ENCODE results near the gene RAD51. TPM values are rescaled to one million over a fixed set of nuclear protein-coding genes. Genes with fewer than 3 reads are reported as not detected.

RAD51 gene
- total RNA-seq, 6 experiments from 2014 or later, result 0.66 to 1.7 (median 1.1) TPM; not detected in 2

DNA sequence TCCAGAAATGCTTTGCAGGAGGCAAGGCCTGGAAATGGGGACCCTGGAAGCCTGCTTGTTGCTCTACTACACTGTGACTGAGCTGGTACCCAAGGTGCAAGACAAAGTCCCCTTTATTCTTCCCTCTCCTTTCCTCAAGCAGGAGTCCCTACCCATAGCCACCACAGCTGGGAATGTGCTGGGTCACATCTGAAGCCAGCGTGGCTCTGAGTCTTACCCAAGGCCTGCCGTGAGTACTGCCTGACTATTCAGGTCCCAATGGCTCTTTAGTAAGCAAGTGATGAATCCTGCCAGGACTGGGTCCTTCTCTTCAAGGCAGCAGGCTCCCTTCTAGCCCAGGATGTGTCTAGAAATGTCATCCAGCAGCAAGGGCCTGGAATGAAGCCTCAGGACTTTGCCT is 9.6 kb upstream of the RAD51 start:
- peak in 1 of 4 donors; percentile 13 for ATAC-seq
- no peak for TF ChIP-seq POLR2A (IDR thresholded peaks at IDR 0.05)
- TF ChIP-seq, protein P1, sequence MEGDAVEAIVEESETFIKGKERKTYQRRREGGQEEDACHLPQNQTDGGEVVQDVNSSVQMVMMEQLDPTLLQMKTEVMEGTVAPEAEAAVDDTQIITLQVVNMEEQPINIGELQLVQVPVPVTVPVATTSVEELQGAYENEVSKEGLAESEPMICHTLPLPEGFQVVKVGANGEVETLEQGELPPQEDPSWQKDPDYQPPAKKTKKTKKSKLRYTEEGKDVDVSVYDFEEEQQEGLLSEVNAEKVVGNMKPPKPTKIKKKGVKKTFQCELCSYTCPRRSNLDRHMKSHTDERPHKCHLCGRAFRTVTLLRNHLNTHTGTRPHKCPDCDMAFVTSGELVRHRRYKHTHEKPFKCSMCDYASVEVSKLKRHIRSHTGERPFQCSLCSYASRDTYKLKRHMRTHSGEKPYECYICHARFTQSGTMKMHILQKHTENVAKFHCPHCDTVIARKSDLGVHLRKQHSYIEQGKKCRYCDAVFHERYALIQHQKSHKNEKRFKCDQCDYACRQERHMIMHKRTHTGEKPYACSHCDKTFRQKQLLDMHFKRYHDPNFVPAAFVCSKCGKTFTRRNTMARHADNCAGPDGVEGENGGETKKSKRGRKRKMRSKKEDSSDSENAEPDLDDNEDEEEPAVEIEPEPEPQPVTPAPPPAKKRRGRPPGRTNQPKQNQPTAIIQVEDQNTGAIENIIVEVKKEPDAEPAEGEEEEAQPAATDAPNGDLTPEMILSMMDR (IDR thresholded peaks at IDR 0.05), result no peak

DNA sequence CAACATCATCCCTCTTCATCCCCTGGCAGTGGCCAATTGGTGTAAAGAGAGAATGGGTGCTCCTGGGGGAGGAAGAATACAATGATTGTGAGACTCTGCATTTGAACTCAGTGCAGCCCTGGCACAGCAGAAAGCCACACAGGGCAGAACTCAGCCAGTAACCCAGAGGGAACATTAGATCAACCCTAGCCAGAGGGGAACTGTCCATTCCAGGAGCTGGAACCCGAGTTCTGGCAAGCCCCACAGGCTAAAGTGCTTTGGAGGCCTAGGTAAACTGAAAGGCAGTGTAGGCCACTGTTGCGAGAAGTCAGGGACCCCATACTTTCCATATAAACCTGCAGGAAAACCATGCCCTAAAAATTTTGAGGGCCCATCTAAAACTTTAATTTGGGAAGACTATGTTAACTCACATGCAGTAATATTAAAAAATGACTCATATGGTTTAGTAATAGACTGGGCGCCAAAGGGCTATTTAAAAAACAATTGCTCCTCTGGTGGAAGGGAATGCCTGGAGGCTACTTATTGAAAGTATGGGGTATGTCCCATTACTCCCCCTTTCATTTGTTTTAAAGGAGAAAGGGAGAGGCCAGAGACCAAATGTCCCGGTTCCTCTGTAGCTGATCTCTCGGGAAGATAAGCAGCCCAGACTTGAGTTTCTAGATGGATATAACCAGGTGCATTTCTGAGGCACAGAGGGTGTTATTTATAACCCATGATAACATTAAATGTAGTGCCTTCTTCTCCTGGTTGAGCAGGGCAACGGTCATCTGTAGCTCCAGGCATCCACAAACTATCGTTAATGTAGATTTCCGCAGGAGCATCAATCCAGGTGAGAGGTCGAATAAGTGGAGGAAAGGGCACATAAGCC is 5.8 kb upstream of the RAD51 start:
- intact Hi-C loops (cut with DNase I), result no loop called here
- WGBS (ENCODE audit: insufficient coverage, low coverage, low lambda C conversion rate, missing lambda C conversion rate), result 91% methylated on average over 8 of the region's 9 CpGs
- no peaks in the 10 kb centered on the region for H3K9me3 ChIP-seq
- no peaks in the 10 kb centered on the region for H3K27me3 ChIP-seq
- no peak for TF ChIP-seq POLR2A (IDR thresholded peaks at IDR 0.05)
- TF ChIP-seq, protein P1 (IDR thresholded peaks at IDR 0.05), result no peak
- H3K4me1 ChIP-seq, result peaks cover 0 to 5% (median 3%) of the 10 kb centered on the region in 4 donors
- ATAC-seq (no peak), DNase-seq (no peak)
- H3K27ac ChIP-seq, result no peak overlapping the region
- no peaks in the 10 kb centered on the region for H3K36me3 ChIP-seq
- H3K4me3 ChIP-seq, result no peak overlapping the region

More for the DNA sequence above, 9.6 kb upstream of the RAD51 start:
- Histone ChIP-seq H3K4me1 (no peaks in the 10 kb centered on the region), H3K36me3 (no peaks in the 10 kb centered on the region), H3K9me3 (no peaks in the 10 kb centered on the region), H3K27ac (no peak overlapping the region), H3K27me3 (no peaks in the 10 kb centered on the region), H3K4me3 (no peak overlapping the region)
- DNase-seq, result no peak
- WGBS (ENCODE audit: insufficient coverage, low coverage, low lambda C conversion rate, missing lambda C conversion rate), result no CpG with 5 or more reads among the region's 2 CpGs
- intact Hi-C loops (cut with DNase I), result no loop called here

DNA sequence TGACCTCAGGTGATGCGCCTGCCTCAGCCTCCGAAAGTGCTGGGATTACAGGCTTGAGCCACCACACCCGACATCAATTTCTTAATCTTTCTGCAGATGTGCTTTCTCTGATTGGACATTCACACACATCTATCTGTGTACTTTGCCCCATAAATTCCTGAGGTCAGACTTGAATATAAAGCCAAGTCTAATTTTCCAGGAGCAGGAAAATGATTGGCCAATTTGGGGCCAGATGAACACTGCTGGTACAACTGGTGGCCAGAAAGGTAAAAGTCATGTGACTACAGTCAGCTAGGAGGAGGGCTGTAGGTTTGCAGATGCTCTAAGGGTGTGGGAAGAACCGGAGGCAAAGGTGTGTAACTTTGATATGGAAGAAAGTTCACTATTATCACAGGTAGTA is 3.2 kb upstream of the RAD51 start:
- no peaks in the 10 kb centered on the region for H3K36me3 ChIP-seq
- no peaks in the 10 kb centered on the region for H3K9me3 ChIP-seq
- DNase-seq, result no peak
- peaks cover 0 to 11% (median 3%) of the 10 kb centered on the region in 4 donors for H3K4me1 ChIP-seq
- H3K4me3 ChIP-seq, result no peak overlapping the region
- H3K27me3 ChIP-seq, result no peaks in the 10 kb centered on the region
- ATAC-seq, result no peak
- 81% methylated on average over 4 of the region's 4 CpGs for WGBS (ENCODE audit: insufficient coverage, low coverage, low lambda C conversion rate, missing lambda C conversion rate)
- TF ChIP-seq POLR2A (IDR thresholded peaks at IDR 0.05), result no peak
- TF ChIP-seq, protein P1 (IDR thresholded peaks at IDR 0.05), result no peak
- no peak overlapping the region for H3K27ac ChIP-seq
- intact Hi-C loops (cut with DNase I), result no loop called here

DNA sequence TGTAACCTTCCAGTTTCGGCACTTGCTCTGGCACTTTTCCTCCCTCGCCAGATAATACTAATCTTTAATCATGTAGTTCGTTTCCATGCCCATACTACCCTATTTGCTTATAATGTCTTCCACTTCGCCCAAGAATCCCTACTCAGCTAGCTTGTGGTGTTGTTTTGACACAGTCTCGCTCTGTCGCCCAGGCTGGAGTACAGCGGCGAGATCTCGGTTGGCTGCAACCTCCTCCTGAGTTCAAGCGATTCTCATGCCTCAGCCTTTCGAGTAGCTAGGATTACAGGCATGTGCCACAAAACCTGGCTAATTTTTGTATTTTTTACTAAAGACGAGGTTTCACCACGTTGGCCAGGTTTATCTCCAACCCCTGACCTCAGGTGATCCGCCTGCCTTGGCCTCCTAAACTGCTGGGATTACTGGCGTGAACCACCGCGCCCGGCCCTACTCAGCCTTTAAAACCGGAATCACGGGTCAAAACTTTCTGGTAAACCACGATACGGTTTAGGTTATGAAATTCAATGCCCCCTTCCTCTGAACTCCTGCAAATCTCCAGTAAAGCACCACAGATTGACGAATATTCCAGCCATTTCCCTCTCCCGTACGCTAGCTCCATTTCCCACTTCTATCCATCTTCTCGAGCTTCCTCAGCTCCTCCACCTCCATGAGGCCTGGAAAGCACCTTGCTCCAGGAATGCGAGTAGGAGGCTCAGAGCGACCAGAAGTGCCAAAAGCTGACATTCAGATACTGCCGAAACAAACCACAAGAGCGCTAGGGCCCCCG is 878 bp upstream of the RAD51 start:
- 24% methylated on average over 27 of the region's 31 CpGs for WGBS (ENCODE audit: insufficient coverage, low coverage, low lambda C conversion rate, missing lambda C conversion rate)
- DNase-seq, result no peak
- intact Hi-C loops (cut with DNase I), result no loop called here

More for the DNA sequence above, 878 bp upstream of the RAD51 start:
- ATAC-seq, result no peak
- Histone ChIP-seq H3K27ac (peak overlapping the region; percentile 87 to 99 (median 99)), H3K36me3 (no peaks in the 10 kb centered on the region), H3K4me3 (peak overlapping the region; percentile 67 to 95 (median 86)), H3K27me3 (no peaks in the 10 kb centered on the region), H3K9me3 (no peaks in the 10 kb centered on the region), H3K4me1 (peaks cover 0 to 11% (median 3%) of the 10 kb centered on the region in 4 donors)
- no peak for TF ChIP-seq POLR2A (IDR thresholded peaks at IDR 0.05)
- TF ChIP-seq, protein P1 (IDR thresholded peaks at IDR 0.05), result no peak
